ENCODE measurements around the gene LRRC8C.

LRRC8C gene

GRCh38 chr1:89706700-89707012, 73.7 kb downstream of the LRRC8C start:
- Mint-ChIP-seq H3K4me1 (ENCODE audit: low read depth) (peaks cover 73% of the 10 kb centered on the region), H3K27ac (peak overlapping the region; percentile 45), H3K27me3 (no peaks in the 10 kb centered on the region), H3K9me3 (no peaks in the 10 kb centered on the region), H3K36me3 (ENCODE audit: low read depth) (peaks cover 75% of the 10 kb centered on the region), H3K4me3 (no peak overlapping the region)

GRCh38 chr1:89708751-89709375, 75.9 kb downstream of the LRRC8C start:
- Mint-ChIP-seq H3K4me1 (ENCODE audit: low read depth) (peaks cover 61% of the 10 kb centered on the region), H3K4me3 (no peak overlapping the region), H3K27ac (peak overlapping the region; percentile 78), H3K27me3 (no peaks in the 10 kb centered on the region), H3K36me3 (ENCODE audit: low read depth) (peaks cover 79% of the 10 kb centered on the region), H3K9me3 (no peaks in the 10 kb centered on the region)

DNA sequence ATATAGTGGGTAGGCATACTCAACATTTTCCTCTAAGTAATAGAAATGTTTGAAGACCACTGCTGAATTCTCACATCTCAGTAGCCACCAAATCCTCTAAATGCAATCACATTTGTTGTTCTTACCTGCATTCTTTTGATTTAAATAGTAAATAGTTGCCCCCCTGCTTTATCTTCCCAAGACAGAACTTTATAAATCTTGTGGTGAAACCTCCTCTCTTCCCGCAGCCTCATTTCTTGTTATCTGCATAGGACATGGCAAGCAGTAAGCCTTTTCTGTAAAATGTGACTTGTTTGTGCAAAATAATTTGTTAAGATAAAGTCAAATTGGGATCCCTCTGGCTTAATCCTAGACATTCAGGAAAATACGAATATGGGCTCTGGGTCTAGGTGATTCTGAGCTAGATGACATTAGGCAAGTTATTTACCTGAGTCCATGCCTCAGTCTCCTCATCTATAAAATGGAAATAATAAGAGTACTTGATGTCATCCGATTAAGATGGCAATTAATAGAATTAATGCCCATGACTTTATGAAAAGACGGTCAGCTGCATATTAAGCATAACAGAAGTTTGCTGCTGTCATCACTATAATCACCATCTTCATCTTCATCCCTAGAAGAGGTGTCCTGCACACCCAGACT, 77.7 kb downstream of the LRRC8C start:
- peak overlapping the region; percentile 5 for H3K27ac Mint-ChIP-seq
- no peak overlapping the region for H3K4me3 Mint-ChIP-seq
- peaks cover 87% of the 10 kb centered on the region for H3K36me3 Mint-ChIP-seq (ENCODE audit: low read depth)
- no peaks in the 10 kb centered on the region for H3K27me3 Mint-ChIP-seq
- H3K9me3 Mint-ChIP-seq = no peaks in the 10 kb centered on the region
- peaks cover 71% of the 10 kb centered on the region for H3K4me1 Mint-ChIP-seq (ENCODE audit: low read depth)

- Mint-ChIP-seq H3K4me1 (ENCODE audit: low read depth) (peaks cover 71% of the 10 kb centered on the region), H3K27me3 (no peaks in the 10 kb centered on the region), H3K4me3 (peak overlapping the region; percentile 27), H3K9me3 (no peaks in the 10 kb centered on the region), H3K27ac (peak overlapping the region; percentile 86), H3K36me3 (ENCODE audit: low read depth) (peaks cover 90% of the 10 kb centered on the region)
Observed at GRCh38 chr1:89711140-89711778, 78.3 kb downstream of the LRRC8C start.

DNA sequence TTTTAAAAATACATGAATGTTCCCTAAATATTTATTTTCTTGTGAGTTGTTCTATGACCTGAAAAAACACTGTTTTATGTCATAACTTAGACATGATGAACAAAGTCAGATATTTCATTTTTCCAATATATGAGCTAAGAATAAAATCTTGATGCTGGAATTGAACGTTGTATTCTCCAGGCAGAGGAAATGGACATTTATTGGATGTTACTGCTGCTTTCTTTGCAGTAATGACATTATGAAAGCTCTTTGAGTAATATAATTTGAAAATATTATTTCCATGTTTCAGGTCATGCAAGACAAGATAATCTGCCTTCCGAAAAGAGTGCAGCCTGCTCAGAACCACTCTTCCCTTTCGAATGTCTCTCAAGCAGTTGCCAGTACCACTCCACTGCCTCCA, 79.5 kb downstream of the LRRC8C start:
- no peak overlapping the region for H3K4me3 Mint-ChIP-seq
- H3K27me3 Mint-ChIP-seq = no peaks in the 10 kb centered on the region
- H3K9me3 Mint-ChIP-seq = no peaks in the 10 kb centered on the region
- peaks cover 94% of the 10 kb centered on the region for H3K36me3 Mint-ChIP-seq (ENCODE audit: low read depth)
- H3K4me1 Mint-ChIP-seq (ENCODE audit: low read depth) = peaks cover 74% of the 10 kb centered on the region
- no peak overlapping the region for H3K27ac Mint-ChIP-seq

DNA sequence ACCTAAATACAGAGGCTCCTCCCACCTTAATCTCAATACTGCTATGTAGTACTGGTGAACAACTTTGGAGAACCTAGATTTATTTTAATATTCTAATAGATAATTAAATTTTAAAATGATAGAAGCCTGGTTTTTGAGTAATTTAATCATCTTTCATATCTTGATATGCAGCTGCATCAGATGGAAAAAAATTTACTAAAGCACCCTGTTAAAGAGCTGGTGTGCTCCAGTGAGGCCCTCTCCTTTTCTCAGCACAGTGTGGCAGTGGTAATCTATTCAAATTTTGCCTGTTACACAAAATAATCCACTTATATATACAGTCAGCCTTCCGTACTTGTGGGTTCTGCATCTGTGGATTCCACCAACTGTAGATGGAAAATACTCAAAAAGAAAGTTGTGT, 82.8 kb downstream of the LRRC8C start:
- Mint-ChIP-seq H3K4me3 (no peak overlapping the region), H3K27me3 (no peaks in the 10 kb centered on the region), H3K36me3 (ENCODE audit: low read depth) (peaks cover 85% of the 10 kb centered on the region), H3K27ac (peak overlapping the region; percentile 77), H3K9me3 (no peaks in the 10 kb centered on the region), H3K4me1 (ENCODE audit: low read depth) (peaks cover 83% of the 10 kb centered on the region)

DNA sequence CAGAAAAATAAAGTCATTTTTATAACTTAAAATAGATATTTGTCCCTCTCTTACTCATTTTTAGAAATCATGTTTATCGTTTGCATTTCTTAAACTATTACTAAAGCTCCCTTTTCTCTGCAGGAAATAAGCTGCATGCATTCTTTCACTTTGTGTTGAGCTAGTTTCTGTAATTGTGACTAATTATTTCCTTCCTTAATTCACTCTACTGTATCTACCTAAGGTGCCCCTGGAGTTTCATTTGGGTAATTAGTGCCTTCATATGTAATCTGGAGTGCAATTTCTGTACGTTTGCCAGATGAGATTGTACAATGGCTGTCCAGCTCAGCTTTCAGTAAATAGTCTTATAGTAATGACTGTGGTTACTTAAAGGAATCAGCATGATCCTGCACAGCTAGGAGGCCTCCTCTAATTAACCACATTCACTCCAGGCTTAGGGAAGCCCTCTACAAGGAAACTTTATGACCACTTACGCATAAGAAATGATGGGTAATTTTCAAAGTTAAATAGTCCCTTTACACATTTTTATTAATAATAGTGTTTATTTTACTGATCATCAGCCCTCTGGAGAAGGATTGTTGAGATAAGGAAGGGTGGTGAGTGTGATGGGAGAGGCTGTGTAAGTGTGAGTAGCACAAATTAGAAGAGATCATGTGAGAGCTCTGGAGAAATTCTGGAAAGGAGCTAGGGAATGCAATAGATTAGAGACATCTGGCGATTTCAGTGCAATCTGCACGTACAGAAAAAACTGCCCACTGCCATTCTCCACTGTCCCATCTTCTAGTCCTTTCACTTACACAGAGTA, 86.8 kb downstream of the LRRC8C start:
- Mint-ChIP-seq H3K4me3 (peak overlapping the region; percentile 77), H3K27ac (peak overlapping the region; percentile 100), H3K9me3 (no peaks in the 10 kb centered on the region), H3K4me1 (ENCODE audit: low read depth) (peaks cover 98% of the 10 kb centered on the region), H3K27me3 (no peaks in the 10 kb centered on the region), H3K36me3 (ENCODE audit: low read depth) (peaks cover 61% of the 10 kb centered on the region)

DNA sequence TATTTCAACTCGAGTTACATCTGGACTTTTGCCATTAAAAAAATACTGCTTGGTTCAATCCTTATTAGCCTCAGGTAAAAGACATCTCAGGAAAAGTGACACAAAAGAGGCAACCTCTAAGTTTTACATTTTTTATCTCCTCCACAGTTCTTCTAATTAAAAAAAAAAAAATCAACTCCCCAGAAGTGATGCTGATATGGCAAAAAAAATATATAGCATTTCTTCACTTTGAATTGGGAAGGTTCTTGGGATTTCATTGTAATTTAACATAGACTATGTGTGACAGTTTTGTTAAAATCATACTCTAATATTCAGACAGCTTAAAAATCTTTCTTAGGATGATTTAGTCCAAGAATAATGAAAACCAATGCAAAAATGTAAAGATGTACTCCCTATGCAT, 87.9 kb downstream of the LRRC8C start:
- H3K4me1 Mint-ChIP-seq (ENCODE audit: low read depth) = peaks cover 98% of the 10 kb centered on the region
- peak overlapping the region; percentile 100 for H3K27ac Mint-ChIP-seq
- H3K36me3 Mint-ChIP-seq (ENCODE audit: low read depth) = peaks cover 56% of the 10 kb centered on the region
- peak overlapping the region; percentile 46 for H3K4me3 Mint-ChIP-seq
- no peaks in the 10 kb centered on the region for H3K9me3 Mint-ChIP-seq
- H3K27me3 Mint-ChIP-seq = no peaks in the 10 kb centered on the region

DNA sequence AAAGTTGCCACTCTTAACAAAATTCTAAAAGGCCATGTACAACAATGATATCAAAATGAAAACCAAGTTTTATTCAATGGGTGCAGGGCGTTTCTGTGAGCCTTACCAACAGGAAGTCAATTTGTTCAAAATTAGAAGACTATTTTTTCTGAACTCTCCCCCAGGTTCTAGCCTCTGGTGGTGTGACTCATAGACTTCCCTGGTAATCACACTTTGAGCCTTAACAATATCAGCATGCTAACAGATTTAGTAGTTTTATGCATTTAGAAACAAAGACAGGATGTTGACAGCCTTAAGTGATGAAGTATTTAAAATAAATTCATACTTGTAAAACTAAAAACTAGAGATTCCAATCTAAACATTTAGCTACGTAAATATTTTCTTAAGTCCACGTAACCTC, 88.4 kb downstream of the LRRC8C start:
- H3K4me3 Mint-ChIP-seq = peak overlapping the region; percentile 46
- H3K9me3 Mint-ChIP-seq = peaks cover 3% of the 10 kb centered on the region
- peaks cover 57% of the 10 kb centered on the region for H3K36me3 Mint-ChIP-seq (ENCODE audit: low read depth)
- H3K27me3 Mint-ChIP-seq = no peaks in the 10 kb centered on the region
- peaks cover 98% of the 10 kb centered on the region for H3K4me1 Mint-ChIP-seq (ENCODE audit: low read depth)
- H3K27ac Mint-ChIP-seq = peak overlapping the region; percentile 100

DNA sequence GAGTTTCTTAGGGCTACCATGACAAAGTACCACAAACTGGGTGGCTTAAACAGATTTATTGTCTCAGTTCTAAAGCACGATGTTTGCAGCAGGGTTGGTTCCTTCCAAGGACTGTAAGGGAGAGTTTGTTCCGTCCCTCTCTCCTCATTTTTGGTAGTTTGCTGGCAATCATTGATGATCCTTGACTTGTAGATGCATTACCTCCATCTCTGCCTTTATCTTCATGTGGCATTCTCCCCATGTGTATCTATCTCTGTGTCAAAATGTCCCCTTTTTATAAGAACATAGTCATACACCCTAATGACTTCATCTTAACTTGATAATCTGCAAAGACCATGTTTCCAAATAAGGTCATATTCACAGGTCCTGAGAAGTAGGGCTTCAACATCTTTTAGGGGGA, 90.2 kb downstream of the LRRC8C start:
- Mint-ChIP-seq H3K9me3 (peaks cover 4% of the 10 kb centered on the region), H3K27me3 (no peaks in the 10 kb centered on the region), H3K4me3 (no peak overlapping the region), H3K27ac (peak overlapping the region; percentile 100), H3K36me3 (ENCODE audit: low read depth) (peaks cover 47% of the 10 kb centered on the region), H3K4me1 (ENCODE audit: low read depth) (peaks cover 95% of the 10 kb centered on the region)

GRCh38 chr1:89723863-89724262, 90.9 kb downstream of the LRRC8C start:
- Mint-ChIP-seq H3K4me1 (ENCODE audit: low read depth) (peaks cover 95% of the 10 kb centered on the region), H3K27me3 (no peaks in the 10 kb centered on the region), H3K27ac (peak overlapping the region; percentile 100), H3K36me3 (ENCODE audit: low read depth) (peaks cover 51% of the 10 kb centered on the region), H3K4me3 (peak overlapping the region; percentile 76), H3K9me3 (peaks cover 4% of the 10 kb centered on the region)

DNA sequence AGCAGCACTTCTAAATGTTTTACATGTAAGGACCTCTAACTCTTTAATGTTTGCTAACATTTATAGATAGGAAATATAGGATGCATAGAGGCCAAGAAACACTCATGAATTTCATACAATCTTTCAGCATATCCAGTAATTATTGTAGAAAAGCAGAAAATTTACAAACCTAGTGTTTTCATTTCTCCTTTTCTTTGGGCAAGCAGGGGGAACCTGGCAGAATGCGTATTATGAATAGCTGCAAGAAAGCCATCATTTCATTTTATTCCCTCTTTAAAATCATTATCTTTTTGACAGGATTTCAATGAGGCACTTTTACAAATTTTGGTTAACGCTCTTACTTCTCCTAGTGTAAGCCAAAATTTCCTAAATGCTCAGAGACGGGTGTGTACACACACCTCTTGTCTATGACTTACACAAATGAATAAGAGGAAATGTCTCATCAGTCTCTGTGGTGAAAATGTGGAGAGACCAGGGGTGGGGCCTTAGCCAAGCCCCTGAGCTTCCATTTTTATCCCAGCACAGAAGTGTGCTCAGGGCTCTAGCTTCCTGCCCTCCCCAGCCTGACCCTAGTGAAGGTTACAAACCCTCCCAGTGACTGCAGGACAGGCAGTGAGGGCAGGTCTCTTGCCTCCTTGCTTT, 91.6 kb downstream of the LRRC8C start:
- Mint-ChIP-seq H3K36me3 (ENCODE audit: low read depth) (peaks cover 46% of the 10 kb centered on the region), H3K4me3 (peak overlapping the region; percentile 76), H3K4me1 (ENCODE audit: low read depth) (peaks cover 94% of the 10 kb centered on the region), H3K9me3 (peaks cover 4% of the 10 kb centered on the region), H3K27ac (peak overlapping the region; percentile 100), H3K27me3 (no peaks in the 10 kb centered on the region)

- Mint-ChIP-seq H3K4me3 (peak overlapping the region; percentile 76), H3K27me3 (no peaks in the 10 kb centered on the region), H3K4me1 (ENCODE audit: low read depth) (peaks cover 89% of the 10 kb centered on the region), H3K27ac (peak overlapping the region; percentile 100), H3K9me3 (peaks cover 4% of the 10 kb centered on the region), H3K36me3 (ENCODE audit: low read depth) (peaks cover 46% of the 10 kb centered on the region)
Observed at GRCh38 chr1:89725011-89725370, 92.1 kb downstream of the LRRC8C start.

GRCh38 chr1:89725631-89726030, 92.7 kb downstream of the LRRC8C start:
- H3K4me3 Mint-ChIP-seq = peak overlapping the region; percentile 27
- peak overlapping the region; percentile 100 for H3K27ac Mint-ChIP-seq
- peaks cover 85% of the 10 kb centered on the region for H3K4me1 Mint-ChIP-seq (ENCODE audit: low read depth)
- H3K36me3 Mint-ChIP-seq (ENCODE audit: low read depth) = peaks cover 39% of the 10 kb centered on the region
- peaks cover 4% of the 10 kb centered on the region for H3K9me3 Mint-ChIP-seq
- H3K27me3 Mint-ChIP-seq = no peaks in the 10 kb centered on the region

Data from stimulated activated naive CD8-positive, alpha-beta T cell treated with anti-CD3 and anti-CD28 coated beads, Interleukin-15, Interleukin-2, amounts not matched to agents 100 ng/mL and 50 ng/mL, for 24 hours (primary cell).